Smooth muscle cell (in vitro differentiated cells): ENCODE results near the gene CTBP2. TPM values are rescaled to one million over a fixed set of nuclear protein-coding genes. Genes with fewer than 3 reads are reported as not detected.

ENCODE experiments used
- DNase-seq: peaks from one replicate; lab custom pipeline; 2025; ENCODE audit not compliant: unreplicated experiment; lab: John Stamatoyannopoulos, UW
- H2AFZ ChIP-seq: fragments of 200-600 bp; sonication (generic); 2 replicates; pipeline ENCODE4 v1.6.0; 2016; ENCODE audit warnings: antibody characterized with exemption, low read depth, mild to moderate bottlenecking
- H3F3A ChIP-seq: fragments of 200-600 bp; sonication (generic); 2 replicates; pipeline ENCODE4 v1.6.0; 2017; ENCODE audit warnings: antibody characterized with exemption, low read depth
- H3K27ac ChIP-seq: fragments of 200-600 bp; sonication (generic); 2 replicates; pipeline ENCODE4 v1.5.1; 2016; ENCODE audit warnings: low read depth, mild to moderate bottlenecking
- H3K27me3 ChIP-seq: fragments of 200-600 bp; sonication (generic); 2 replicates; pipeline ENCODE4 v1.6.1; 2016; ENCODE audit warnings: low read depth, mild to moderate bottlenecking
- H3K36me3 ChIP-seq: fragments of 200-600 bp; sonication (generic); 2 replicates; pipeline ENCODE4 v1.5.1; 2016; ENCODE audit warnings: low read depth
- H3K4me1 ChIP-seq: fragments of 200-600 bp; sonication (generic); 2 replicates; pipeline ENCODE4 v1.5.1; 2016; ENCODE audit warnings: low read depth
- H3K4me2 ChIP-seq: fragments of 200-600 bp; sonication (generic); 2 replicates; pipeline ENCODE4 v1.6.0; 2016; ENCODE audit warnings: mild to moderate bottlenecking
- H3K4me3 ChIP-seq: fragments of 200-600 bp; sonication (generic); 2 replicates; pipeline ENCODE4 v1.5.1; 2016; ENCODE audit warnings: mild to moderate bottlenecking
- H3K79me2 ChIP-seq: fragments of 200-600 bp; sonication (generic); 2 replicates; pipeline ENCODE4 v1.6.0; 2016; ENCODE audit warnings: low read depth, mild to moderate bottlenecking
- H3K9ac ChIP-seq: fragments of 200-600 bp; sonication (generic); 2 replicates; pipeline ENCODE4 v1.6.0; 2016; ENCODE audit warnings: low read depth
- H3K9me3 ChIP-seq: fragments of 200-600 bp; sonication (generic); replicated peaks from 2 replicates; pipeline ENCODE4 v1.5.1; 2016; ENCODE audit warnings: low read depth
- H4K20me1 ChIP-seq: fragments of 200-600 bp; sonication (generic); 2 replicates; pipeline ENCODE4 v1.6.0; 2016; ENCODE audit warnings: low read depth
- CTCF ChIP-seq: fragments of 200-600 bp; sonication (generic); IDR thresholded peaks from 2 replicates; pipeline ENCODE4 v1.5.1; 2017; ENCODE audit warnings: borderline replicate concordance, mild to moderate bottlenecking, antibody characterized with exemption; ENCODE audit not compliant: insufficient read depth, poor library complexity, severe bottlenecking
- WGBS: methylation state at CpG from one replicate; pipeline ENCODE4 v1.1.7; 2016; ENCODE audit warnings: low lambda C conversion rate; 5-methylcytosine and 5-hydroxymethylcytosine counted together
- polyA plus RNA-seq: library from polyadenylated mRNA; unstranded; fragments of >200 nt; fragmentation: Nextera tagmentation; extraction: Ambion mirVana; gene quantifications from 2 replicates; pipeline ENCODE4 v1.2.1, GENCODE V29; 2016
- total RNA-seq: library from RNA; depleted of rRNA; stranded (reverse); fragments of >200 nt; gene quantifications from 2 replicates; pipeline ENCODE4 v1.2.3, GENCODE V29; 2014

CTBP2 gene
- total and polyA plus RNA-seq, 2 experiments from 2014 or later: 49.9 to 69.5 TPM

GRCh38 chr10:125144206-125144605 is 16.2 kb downstream of the CTBP2 start:
- H2AFZ ChIP-seq: no peak overlapping the region
- H3K4me3 ChIP-seq: no peak overlapping the region
- H3K9me3 ChIP-seq: no peaks in the 10 kb centered on the region
- TF ChIP-seq CTCF: no peak
- H3K9ac ChIP-seq: no peak overlapping the region
- H3F3A ChIP-seq: peaks cover 15% of the 10 kb centered on the region
- DNase-seq: no peak
- H3K79me2 ChIP-seq: peaks cover 95% of the 10 kb centered on the region
- peaks cover 100% of the 10 kb centered on the region for H4K20me1 ChIP-seq
- no peak overlapping the region for H3K4me2 ChIP-seq
- no peaks in the 10 kb centered on the region for H3K27me3 ChIP-seq
- H3K36me3 ChIP-seq: no peaks in the 10 kb centered on the region
- WGBS: 93% methylated on average over 12 of the region's 12 CpGs
- no peak overlapping the region for H3K27ac ChIP-seq
- H3K4me1 ChIP-seq: peaks cover 17% of the 10 kb centered on the region

- TF ChIP-seq CTCF: no peak
- DNase-seq: no peak
- Histone ChIP-seq H3F3A (peaks cover 4% of the 10 kb centered on the region), H3K79me2 (peaks cover 100% of the 10 kb centered on the region), H3K27ac (no peak overlapping the region), H4K20me1 (peaks cover 100% of the 10 kb centered on the region), H3K36me3 (no peaks in the 10 kb centered on the region), H3K4me2 (no peak overlapping the region), H3K9ac (no peak overlapping the region), H3K4me3 (no peak overlapping the region), H3K9me3 (no peaks in the 10 kb centered on the region), H2AFZ (no peak overlapping the region), H3K27me3 (no peaks in the 10 kb centered on the region), H3K4me1 (peaks cover 5% of the 10 kb centered on the region)
- 91% methylated on average over 9 of the region's 9 CpGs for WGBS
Observed at GRCh38 chr10:125142946-125143345, 17.4 kb downstream of the CTBP2 start.

- H3F3A ChIP-seq: no peaks in the 10 kb centered on the region
- peaks cover 100% of the 10 kb centered on the region for H3K79me2 ChIP-seq
- no peak overlapping the region for H3K9ac ChIP-seq
- no peaks in the 10 kb centered on the region for H3K36me3 ChIP-seq
- no peak overlapping the region for H3K27ac ChIP-seq
- H3K4me3 ChIP-seq: no peak overlapping the region
- WGBS: 92% methylated on average over 12 of the region's 12 CpGs
- TF ChIP-seq CTCF: no peak
- no peaks in the 10 kb centered on the region for H3K27me3 ChIP-seq
- H3K4me1 ChIP-seq: no peaks in the 10 kb centered on the region
- H4K20me1 ChIP-seq: peaks cover 100% of the 10 kb centered on the region
- DNase-seq: no peak
- no peaks in the 10 kb centered on the region for H3K9me3 ChIP-seq
- H2AFZ ChIP-seq: no peak overlapping the region
- H3K4me2 ChIP-seq: no peak overlapping the region
Observed at GRCh38 chr10:125141860-125142484, 18.4 kb downstream of the CTBP2 start.
